KMS-11 (cell line): ENCODE results near the gene MYO1A.

Source experiments
- H2AFZ ChIP-seq: fragments of 200-600 bp; sonication (generic); 2 replicates; pipeline ENCODE4 v1.6.1; 2016; ENCODE audit warnings: antibody characterized with exemption, mixed run types, low read depth
- H3K27ac ChIP-seq: fragments of 200-600 bp; sonication (generic); 2 replicates; pipeline ENCODE4 v1.6.1; 2016; ENCODE audit warnings: mild to moderate bottlenecking, mixed run types
- H3K27me3 ChIP-seq: fragments of 200-600 bp; sonication (generic); 2 replicates; pipeline ENCODE4 v1.6.1; 2017; ENCODE audit warnings: mild to moderate bottlenecking, low read depth, mixed run types, moderate library complexity; ENCODE audit not compliant: insufficient read depth
- H3K36me3 ChIP-seq: fragments of 200-600 bp; sonication (generic); 2 replicates; pipeline ENCODE4 v1.6.1; 2017; ENCODE audit warnings: mild to moderate bottlenecking, mixed run types; ENCODE audit not compliant: insufficient read depth
- H3K4me1 ChIP-seq: fragments of 200-600 bp; sonication (generic); 2 replicates; pipeline ENCODE4 v1.6.1; 2016; ENCODE audit warnings: mild to moderate bottlenecking, low read depth, mixed run types; ENCODE audit not compliant: poor library complexity, severe bottlenecking
- H3K4me2 ChIP-seq: fragments of 200-600 bp; sonication (generic); 2 replicates; pipeline ENCODE4 v1.7.0; 2016; ENCODE audit warnings: mild to moderate bottlenecking, mixed run types
- H3K4me3 ChIP-seq: fragments of 200-600 bp; sonication (generic); IDR thresholded peaks from 2 replicates; pipeline ENCODE4 v1.6.1; 2017; ENCODE audit warnings: low read depth, low read length, mixed read lengths; ENCODE audit not compliant: insufficient read depth
- H3K79me2 ChIP-seq: fragments of 200-600 bp; sonication (generic); 2 replicates; pipeline ENCODE4 v1.6.1; 2016; ENCODE audit warnings: low read depth, mixed run types; ENCODE audit not compliant: insufficient read depth
- H3K9ac ChIP-seq: fragments of 200-600 bp; sonication (generic); 2 replicates; pipeline ENCODE4 v1.6.1; 2016; ENCODE audit warnings: mild to moderate bottlenecking, mixed run types
- H4K20me1 ChIP-seq: fragments of 200-600 bp; sonication (generic); 2 replicates; pipeline ENCODE4 v1.6.1; 2016; ENCODE audit warnings: mild to moderate bottlenecking, mixed run types; ENCODE audit not compliant: insufficient read depth
- TF ChIP-seq, protein P1 (sequence below): fragments of 200-600 bp; sonication (generic); conservative IDR thresholded peaks from 2 replicates; pipeline ENCODE4 v1.6.1; 2017; ENCODE audit warnings: low read depth, mild to moderate bottlenecking, antibody characterized with exemption, low read length, moderate library complexity, mixed read lengths

The MYO1A gene

DNA sequence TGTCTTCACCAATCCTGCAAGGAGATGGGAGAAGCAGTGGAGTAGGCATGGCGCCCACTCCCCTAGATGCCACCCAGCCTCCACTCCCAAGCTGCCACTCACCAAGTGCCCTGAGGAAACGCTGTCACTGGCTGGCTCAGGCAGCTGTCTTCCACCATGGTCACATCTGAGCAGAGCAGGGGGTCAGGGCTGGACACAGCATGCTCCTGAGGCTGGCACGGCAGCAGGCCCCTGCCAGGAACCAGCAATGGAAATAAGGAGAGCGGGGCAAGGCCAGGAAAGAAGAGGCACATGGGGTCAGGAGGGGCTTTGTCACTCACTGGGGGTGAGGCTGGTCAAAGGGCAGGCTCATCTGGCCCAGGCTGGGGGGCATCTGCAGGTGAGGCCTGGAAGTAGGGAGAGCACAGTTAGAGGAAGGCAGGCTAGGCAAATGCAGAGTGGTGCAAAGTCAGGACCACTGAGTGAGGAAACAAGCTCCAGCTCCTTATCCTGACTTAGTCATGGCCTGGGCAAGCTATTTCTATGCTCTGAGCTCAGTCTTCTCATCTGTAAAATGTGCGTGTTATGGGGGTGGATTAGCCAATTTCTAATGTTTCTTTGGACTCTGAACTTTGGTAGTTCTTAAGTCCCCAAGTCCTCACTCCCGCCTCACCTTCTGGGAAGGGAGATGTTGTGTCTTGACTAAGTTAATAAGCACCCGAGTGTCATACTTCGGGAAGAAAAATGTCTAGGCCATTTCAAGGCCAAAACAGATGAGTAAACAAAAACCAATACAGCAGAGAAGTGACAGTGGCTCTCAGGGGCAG lies 47.0 kb upstream of the MYO1A start:
- H3K9ac ChIP-seq: no peak overlapping the region
- TF ChIP-seq, protein P1, sequence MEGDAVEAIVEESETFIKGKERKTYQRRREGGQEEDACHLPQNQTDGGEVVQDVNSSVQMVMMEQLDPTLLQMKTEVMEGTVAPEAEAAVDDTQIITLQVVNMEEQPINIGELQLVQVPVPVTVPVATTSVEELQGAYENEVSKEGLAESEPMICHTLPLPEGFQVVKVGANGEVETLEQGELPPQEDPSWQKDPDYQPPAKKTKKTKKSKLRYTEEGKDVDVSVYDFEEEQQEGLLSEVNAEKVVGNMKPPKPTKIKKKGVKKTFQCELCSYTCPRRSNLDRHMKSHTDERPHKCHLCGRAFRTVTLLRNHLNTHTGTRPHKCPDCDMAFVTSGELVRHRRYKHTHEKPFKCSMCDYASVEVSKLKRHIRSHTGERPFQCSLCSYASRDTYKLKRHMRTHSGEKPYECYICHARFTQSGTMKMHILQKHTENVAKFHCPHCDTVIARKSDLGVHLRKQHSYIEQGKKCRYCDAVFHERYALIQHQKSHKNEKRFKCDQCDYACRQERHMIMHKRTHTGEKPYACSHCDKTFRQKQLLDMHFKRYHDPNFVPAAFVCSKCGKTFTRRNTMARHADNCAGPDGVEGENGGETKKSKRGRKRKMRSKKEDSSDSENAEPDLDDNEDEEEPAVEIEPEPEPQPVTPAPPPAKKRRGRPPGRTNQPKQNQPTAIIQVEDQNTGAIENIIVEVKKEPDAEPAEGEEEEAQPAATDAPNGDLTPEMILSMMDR: no peak
- no peaks in the 10 kb centered on the region for H3K79me2 ChIP-seq
- H3K4me3 ChIP-seq: no peak overlapping the region
- H3K27me3 ChIP-seq: no peaks in the 10 kb centered on the region
- H4K20me1 ChIP-seq: no peaks in the 10 kb centered on the region
- H3K4me1 ChIP-seq: no peaks in the 10 kb centered on the region
- no peak overlapping the region for H2AFZ ChIP-seq
- H3K36me3 ChIP-seq: no peaks in the 10 kb centered on the region
- H3K4me2 ChIP-seq: no peak overlapping the region
- no peak overlapping the region for H3K27ac ChIP-seq

DNA sequence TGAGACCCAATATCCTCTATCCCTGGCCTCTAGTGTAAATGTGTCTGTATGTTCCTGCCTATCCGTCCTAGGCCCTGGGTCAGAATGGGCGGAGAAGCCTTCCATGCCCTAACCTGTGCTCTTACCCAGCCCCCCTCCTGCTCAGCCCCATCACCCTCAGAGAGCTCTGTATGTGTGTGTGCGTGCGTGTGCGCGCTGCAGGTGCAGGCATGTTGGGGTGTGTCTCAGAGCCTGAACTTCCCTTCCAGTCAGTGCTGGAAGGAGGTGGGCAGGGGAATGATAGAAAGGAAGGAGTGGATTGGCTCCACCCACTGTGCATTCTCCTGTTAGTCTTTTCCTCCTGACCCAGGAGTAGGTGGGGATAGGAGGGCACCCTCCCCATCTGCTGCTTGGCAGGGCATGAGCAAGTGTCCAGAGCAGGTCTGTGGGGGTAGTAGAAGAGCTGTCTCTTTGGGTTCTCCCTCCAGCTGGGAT lies 46.2 kb upstream of the MYO1A start:
- H3K79me2 ChIP-seq: no peaks in the 10 kb centered on the region
- TF ChIP-seq, protein P1: no peak
- H4K20me1 ChIP-seq: no peaks in the 10 kb centered on the region
- H3K27me3 ChIP-seq: no peaks in the 10 kb centered on the region
- no peaks in the 10 kb centered on the region for H3K36me3 ChIP-seq
- H3K9ac ChIP-seq: no peak overlapping the region
- no peaks in the 10 kb centered on the region for H3K4me1 ChIP-seq
- no peak overlapping the region for H2AFZ ChIP-seq
- H3K4me3 ChIP-seq: no peak overlapping the region
- H3K27ac ChIP-seq: no peak overlapping the region
- no peak overlapping the region for H3K4me2 ChIP-seq

DNA sequence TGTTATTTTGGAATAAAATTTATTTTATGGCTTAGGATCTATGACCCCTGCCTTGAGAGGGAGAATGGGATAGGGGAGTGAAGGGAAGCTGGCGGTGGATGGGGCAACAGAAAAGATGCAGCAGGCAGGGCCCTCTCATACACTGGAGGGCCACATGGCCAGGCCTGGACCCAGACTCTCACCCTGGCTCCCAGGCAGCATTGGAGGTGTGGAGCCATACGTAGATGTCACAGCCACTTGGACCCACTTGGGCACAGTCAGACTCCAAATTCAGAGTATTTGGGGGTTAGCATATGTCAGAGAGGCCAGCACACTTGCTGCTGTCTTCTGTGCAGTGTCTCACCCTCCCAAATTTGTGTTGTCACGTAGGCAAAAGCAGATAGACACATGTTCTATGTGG lies 45.5 kb upstream of the MYO1A start:
- Histone ChIP-seq H4K20me1 (no peaks in the 10 kb centered on the region), H3K79me2 (no peaks in the 10 kb centered on the region), H3K27me3 (no peaks in the 10 kb centered on the region), H2AFZ (no peak overlapping the region), H3K4me2 (no peak overlapping the region), H3K4me1 (no peaks in the 10 kb centered on the region), H3K9ac (no peak overlapping the region), H3K36me3 (no peaks in the 10 kb centered on the region), H3K4me3 (no peak overlapping the region), H3K27ac (no peak overlapping the region)
- TF ChIP-seq, protein P1: no peak

DNA sequence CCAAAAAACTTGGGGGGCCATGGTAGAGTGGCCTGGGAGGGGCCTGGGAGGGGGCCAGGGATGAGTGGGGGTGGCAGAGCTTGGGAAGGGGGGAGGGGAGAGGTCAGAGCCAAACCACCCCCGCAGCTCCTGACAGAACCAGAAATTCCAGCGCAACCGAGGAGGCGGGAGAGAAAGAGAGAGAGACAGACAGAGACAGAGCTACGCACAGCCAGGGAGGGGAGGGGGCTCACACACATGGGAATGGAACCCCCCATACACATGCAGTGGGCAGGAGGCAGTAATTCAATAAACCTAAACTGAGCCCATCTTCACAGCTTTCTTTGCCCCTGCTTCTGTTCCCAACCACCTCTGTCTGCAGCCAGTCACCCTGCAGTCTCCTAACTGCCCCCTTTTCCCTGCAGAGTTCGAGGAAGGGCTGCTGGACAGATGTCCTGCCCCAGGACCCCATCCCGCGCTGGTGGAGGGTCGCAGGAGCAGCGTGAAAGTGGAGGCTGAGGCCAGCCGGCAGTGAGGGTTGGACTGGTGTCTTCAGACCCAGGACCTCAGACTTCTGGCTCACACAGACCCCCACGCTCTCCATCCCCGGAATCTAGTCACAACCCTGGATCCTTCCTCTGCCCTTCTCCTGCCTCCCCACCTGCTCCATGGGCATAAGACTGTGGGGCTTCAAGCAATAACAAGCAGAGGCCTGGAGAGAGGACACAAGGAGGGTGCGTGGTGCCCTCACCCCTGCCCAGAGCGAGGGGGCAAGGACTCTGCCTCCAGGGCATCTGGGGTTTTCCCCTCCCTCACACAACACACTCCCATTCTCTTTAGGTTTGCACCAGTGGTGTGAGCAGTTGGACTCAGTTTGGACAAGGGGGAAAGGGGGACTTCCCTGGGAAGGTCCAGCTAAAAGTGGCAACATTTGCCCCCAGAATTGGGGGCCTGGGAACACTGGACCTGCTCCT lies 44.6 kb upstream of the MYO1A start:
- H4K20me1 ChIP-seq: no peaks in the 10 kb centered on the region
- no peaks in the 10 kb centered on the region for H3K27me3 ChIP-seq
- no peaks in the 10 kb centered on the region for H3K79me2 ChIP-seq
- H2AFZ ChIP-seq: no peak overlapping the region
- no peak overlapping the region for H3K9ac ChIP-seq
- H3K36me3 ChIP-seq: no peaks in the 10 kb centered on the region
- no peak overlapping the region for H3K4me2 ChIP-seq
- H3K4me1 ChIP-seq: peaks cover 5% of the 10 kb centered on the region
- H3K27ac ChIP-seq: no peak overlapping the region
- H3K4me3 ChIP-seq: no peak overlapping the region
- TF ChIP-seq, protein P1: no peak
